Astrocyte (in vitro differentiated cells and primary cell): ENCODE data around the gene IRAK1. TPM values are rescaled to one million over a fixed set of nuclear protein-coding genes. Genes with fewer than 3 reads are reported as not detected.

Experiments
- DNase-seq: peaks from one replicate; pipeline ENCODE4 v3.0.0-alpha.2; 2010; ENCODE audit warnings: low read depth
- FAIRE-seq: peaks from 2 replicates; lab custom pipeline; 2011; peaks lifted over from hg19 to GRCh38; lab: Jason Lieb, UNC
- H2AFZ ChIP-seq: 2 replicates; pipeline ENCODE4 v1.6.0; 2012; ENCODE audit warnings: low read depth, low read length, inconsistent platforms
- H3K27ac ChIP-seq: 2 replicates; pipeline ENCODE4 v1.5.1; 2011; ENCODE audit warnings: low read depth, low read length, inconsistent platforms
- H3K27me3 ChIP-seq: 2 replicates; pipeline ENCODE4 v1.6.0; 2011; ENCODE audit warnings: low read length, inconsistent platforms; ENCODE audit not compliant: insufficient read depth
- H3K36me3 ChIP-seq: 2 replicates; pipeline ENCODE4 v1.5.1; 2011; ENCODE audit warnings: low read length, inconsistent platforms; ENCODE audit not compliant: insufficient read depth
- H3K4me1 ChIP-seq: 2 replicates; pipeline ENCODE4 v1.5.1; 2011; ENCODE audit warnings: low read length, inconsistent platforms; ENCODE audit not compliant: insufficient read depth
- H3K4me2 ChIP-seq: 2 replicates; pipeline ENCODE4 v1.6.0; 2012; ENCODE audit warnings: low read length, inconsistent platforms
- H3K4me3 ChIP-seq: 2 replicates; pipeline ENCODE4 v1.5.1; 2011; ENCODE audit warnings: low read depth, mild to moderate bottlenecking, low read length, inconsistent platforms; ENCODE audit not compliant: insufficient read depth
- H3K79me2 ChIP-seq: 2 replicates; pipeline ENCODE4 v1.6.0; 2012; ENCODE audit warnings: mild to moderate bottlenecking, low read length, inconsistent platforms; ENCODE audit not compliant: insufficient read depth
- H3K9ac ChIP-seq: 2 replicates; pipeline ENCODE4 v1.6.0; 2012; ENCODE audit warnings: mild to moderate bottlenecking, low read length, inconsistent platforms
- H3K9me3 ChIP-seq: 2 replicates; pipeline ENCODE4 v1.5.1; 2012; ENCODE audit warnings: low read depth, mild to moderate bottlenecking, low read length, inconsistent platforms; ENCODE audit not compliant: insufficient read depth
- H4K20me1 ChIP-seq: 2 replicates; pipeline ENCODE4 v1.6.0; 2012; ENCODE audit warnings: low read length, inconsistent platforms; ENCODE audit not compliant: insufficient read depth
- H3K27ac Mint-ChIP-seq: one replicate; pipeline ENCODE4 v1.8.0; 2021; ENCODE audit warnings: mild to moderate bottlenecking, mixed read lengths; ENCODE audit not compliant: unreplicated experiment
- H3K27me3 Mint-ChIP-seq: one replicate; pipeline ENCODE4 v1.8.0; 2021; ENCODE audit warnings: low read depth, mixed read lengths; ENCODE audit not compliant: unreplicated experiment
- H3K36me3 Mint-ChIP-seq: one replicate; pipeline ENCODE4 v1.8.0; 2021; ENCODE audit warnings: low read depth, mixed read lengths; ENCODE audit not compliant: unreplicated experiment
- H3K4me1 Mint-ChIP-seq: one replicate; pipeline ENCODE4 v1.8.0; 2021; ENCODE audit warnings: low read depth, mixed read lengths; ENCODE audit not compliant: unreplicated experiment
- H3K4me3 Mint-ChIP-seq: one replicate; pipeline ENCODE4 v1.8.0; 2021; ENCODE audit warnings: mild to moderate bottlenecking, moderate library complexity, mixed read lengths; ENCODE audit not compliant: unreplicated experiment
- H3K9me3 Mint-ChIP-seq: one replicate; pipeline ENCODE4 v1.8.0; 2021; ENCODE audit warnings: mild to moderate bottlenecking, mixed read lengths; ENCODE audit not compliant: unreplicated experiment
- EZH2 ChIP-seq: IDR thresholded peaks from 2 replicates; pipeline ENCODE4 v1.6.1; 2012; ENCODE audit warnings: mild to moderate bottlenecking, low read length, inconsistent platforms; ENCODE audit not compliant: insufficient read depth
- total RNA-seq: library from RNA; stranded (reverse); gene quantifications from 2 replicates; pipeline ENCODE4 v1.2.1, GENCODE V29; 2021
- TF ChIP-seq, protein P1 (sequence below): IDR thresholded peaks from 2 replicates; pipeline ENCODE4 v1.5.1; 2011; ENCODE audit warnings: low read depth, mild to moderate bottlenecking, inconsistent platforms, low read length, moderate library complexity; ENCODE audit not compliant: insufficient read depth

The IRAK1 gene
- total RNA-seq, 1 donor from 2014 or later: 69.6 TPM

DNA sequence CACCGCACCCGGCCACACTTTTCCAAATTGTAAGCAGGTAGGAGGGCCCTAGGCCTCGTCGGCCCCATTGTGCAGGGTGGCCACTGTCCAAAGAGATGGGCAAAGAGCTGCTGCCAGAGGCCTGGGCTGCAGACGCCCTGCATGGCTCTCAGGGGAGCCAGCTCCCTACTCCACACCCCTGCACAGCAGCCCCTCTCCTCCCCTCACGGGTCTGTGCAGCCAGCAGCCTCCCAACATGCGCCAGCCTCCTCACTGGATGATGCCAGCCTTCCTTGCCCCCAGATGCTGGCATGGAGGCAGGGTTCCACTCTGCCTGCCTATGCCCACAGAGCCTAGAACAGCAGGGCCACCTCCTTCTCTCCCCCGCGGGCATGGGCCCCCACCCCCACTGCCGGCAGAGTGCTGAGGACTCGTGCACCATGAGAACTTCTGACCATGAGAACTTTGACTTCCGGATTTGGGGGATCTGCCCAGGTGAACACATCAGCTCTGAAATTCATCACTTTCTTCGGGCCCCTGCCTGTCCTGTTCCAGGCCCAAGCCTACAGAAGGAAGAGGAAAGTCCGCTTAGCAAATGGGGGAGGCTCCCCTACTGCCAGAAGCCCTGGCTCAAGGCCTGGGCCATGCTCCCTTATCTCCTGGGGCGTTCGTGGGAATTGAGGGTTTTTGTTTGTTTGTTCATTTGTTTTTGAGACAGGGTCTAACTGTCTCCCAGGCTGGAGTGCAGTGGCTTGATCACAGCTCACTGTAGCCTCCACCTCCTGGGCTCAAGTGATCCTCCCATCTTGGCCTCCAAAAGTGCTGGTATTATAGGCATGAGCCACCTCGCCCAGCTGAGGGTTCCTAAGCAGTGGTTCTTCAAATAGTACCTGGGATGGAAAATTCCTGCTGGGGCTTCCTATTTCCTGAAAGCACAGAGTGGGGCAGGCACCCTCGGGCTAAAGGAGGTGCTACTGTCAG, 8.0 kb downstream of the IRAK1 start:
- Histone ChIP-seq H3K79me2 (peaks cover 10% of the 10 kb centered on the region), H3K36me3 (peaks cover 2% of the 10 kb centered on the region), H3K9me3 (no peaks in the 10 kb centered on the region), H3K4me2 (no peak overlapping the region), H3K4me3 (no peak overlapping the region), H2AFZ (no peak overlapping the region), H4K20me1 (peaks cover 7% of the 10 kb centered on the region), H3K4me1 (no peaks in the 10 kb centered on the region), H3K27ac (no peak overlapping the region), H3K9ac (no peak overlapping the region), H3K27me3 (no peaks in the 10 kb centered on the region)
- Mint-ChIP-seq H3K27me3 (no peaks in the 10 kb centered on the region), H3K4me1 (no peaks in the 10 kb centered on the region), H3K9me3 (no peaks in the 10 kb centered on the region), H3K27ac (peak overlapping the region; percentile 26), H3K36me3 (peaks cover 4% of the 10 kb centered on the region), H3K4me3 (no peak overlapping the region)
- FAIRE-seq: peak; percentile 77
- TF ChIP-seq, protein P1, sequence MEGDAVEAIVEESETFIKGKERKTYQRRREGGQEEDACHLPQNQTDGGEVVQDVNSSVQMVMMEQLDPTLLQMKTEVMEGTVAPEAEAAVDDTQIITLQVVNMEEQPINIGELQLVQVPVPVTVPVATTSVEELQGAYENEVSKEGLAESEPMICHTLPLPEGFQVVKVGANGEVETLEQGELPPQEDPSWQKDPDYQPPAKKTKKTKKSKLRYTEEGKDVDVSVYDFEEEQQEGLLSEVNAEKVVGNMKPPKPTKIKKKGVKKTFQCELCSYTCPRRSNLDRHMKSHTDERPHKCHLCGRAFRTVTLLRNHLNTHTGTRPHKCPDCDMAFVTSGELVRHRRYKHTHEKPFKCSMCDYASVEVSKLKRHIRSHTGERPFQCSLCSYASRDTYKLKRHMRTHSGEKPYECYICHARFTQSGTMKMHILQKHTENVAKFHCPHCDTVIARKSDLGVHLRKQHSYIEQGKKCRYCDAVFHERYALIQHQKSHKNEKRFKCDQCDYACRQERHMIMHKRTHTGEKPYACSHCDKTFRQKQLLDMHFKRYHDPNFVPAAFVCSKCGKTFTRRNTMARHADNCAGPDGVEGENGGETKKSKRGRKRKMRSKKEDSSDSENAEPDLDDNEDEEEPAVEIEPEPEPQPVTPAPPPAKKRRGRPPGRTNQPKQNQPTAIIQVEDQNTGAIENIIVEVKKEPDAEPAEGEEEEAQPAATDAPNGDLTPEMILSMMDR: no peak
- TF ChIP-seq EZH2: no peak
- no peak for DNase-seq

DNA sequence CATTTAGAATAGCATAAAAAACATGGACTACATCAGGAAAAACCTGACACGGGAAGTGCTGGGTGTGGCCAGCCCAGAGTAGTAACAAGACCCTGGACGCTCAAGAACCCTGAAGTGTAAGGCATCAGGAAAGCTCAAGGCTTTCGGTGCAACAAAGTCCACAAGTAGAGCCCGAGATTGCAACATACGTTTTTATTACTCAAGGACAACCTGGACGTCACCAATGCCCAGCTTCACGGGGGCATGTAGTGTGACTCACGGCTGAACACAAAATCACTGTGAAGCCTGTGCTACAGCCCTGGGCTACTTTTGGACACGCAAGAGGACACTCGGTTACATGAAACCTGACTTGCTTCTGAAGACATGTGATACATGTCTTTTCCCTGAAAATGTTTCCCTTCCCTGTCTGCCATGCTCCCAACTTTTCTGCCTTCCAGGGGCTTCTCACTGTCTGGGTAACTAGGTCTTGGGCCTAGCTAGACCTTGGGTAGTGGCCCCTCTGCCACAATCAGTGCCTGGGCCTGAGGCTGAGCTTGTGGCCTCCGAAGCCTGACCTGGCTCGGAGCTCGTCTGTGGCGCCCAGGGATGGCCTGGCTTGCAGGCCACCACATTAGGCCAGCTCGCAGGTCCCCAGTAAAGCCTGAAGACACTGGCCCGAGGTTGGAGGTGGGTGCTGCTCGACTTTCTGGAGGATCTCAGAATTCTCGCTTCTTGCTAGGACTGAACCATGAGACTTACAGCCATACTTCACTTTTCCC, 9.2 kb downstream of the IRAK1 start:
- peaks cover 2% of the 10 kb centered on the region for H3K36me3 ChIP-seq
- Mint-ChIP-seq H3K27me3 (no peaks in the 10 kb centered on the region), H3K27ac (no peak overlapping the region), H3K4me1 (no peaks in the 10 kb centered on the region), H3K36me3 (peaks cover 4% of the 10 kb centered on the region), H3K4me3 (no peak overlapping the region), H3K9me3 (no peaks in the 10 kb centered on the region)
- FAIRE-seq (no peak), DNase-seq (no peak)
- no peak overlapping the region for H3K4me2 ChIP-seq
- no peaks in the 10 kb centered on the region for H3K27me3 ChIP-seq
- no peak overlapping the region for H3K4me3 ChIP-seq
- H4K20me1 ChIP-seq: peaks cover 7% of the 10 kb centered on the region
- TF ChIP-seq, protein P1: no peak
- no peak for TF ChIP-seq EZH2
- H3K79me2 ChIP-seq: no peaks in the 10 kb centered on the region
- H3K9ac ChIP-seq: no peak overlapping the region
- H3K4me1 ChIP-seq: no peaks in the 10 kb centered on the region
- no peak overlapping the region for H2AFZ ChIP-seq
- H3K27ac ChIP-seq: no peak overlapping the region
- no peaks in the 10 kb centered on the region for H3K9me3 ChIP-seq
